ENCODE measurements around the gene TLCD3A.
"Not testable (repeated sequence)": the region's sequence is repeated elsewhere in the genome, so short reads cannot be mapped to it uniquely, and the experiment has no call there.

The TLCD3A gene

GRCh38 chr17:718075-718474 is 14.3 kb upstream of the TLCD3A start:
- DNase-seq = no peak

DNA sequence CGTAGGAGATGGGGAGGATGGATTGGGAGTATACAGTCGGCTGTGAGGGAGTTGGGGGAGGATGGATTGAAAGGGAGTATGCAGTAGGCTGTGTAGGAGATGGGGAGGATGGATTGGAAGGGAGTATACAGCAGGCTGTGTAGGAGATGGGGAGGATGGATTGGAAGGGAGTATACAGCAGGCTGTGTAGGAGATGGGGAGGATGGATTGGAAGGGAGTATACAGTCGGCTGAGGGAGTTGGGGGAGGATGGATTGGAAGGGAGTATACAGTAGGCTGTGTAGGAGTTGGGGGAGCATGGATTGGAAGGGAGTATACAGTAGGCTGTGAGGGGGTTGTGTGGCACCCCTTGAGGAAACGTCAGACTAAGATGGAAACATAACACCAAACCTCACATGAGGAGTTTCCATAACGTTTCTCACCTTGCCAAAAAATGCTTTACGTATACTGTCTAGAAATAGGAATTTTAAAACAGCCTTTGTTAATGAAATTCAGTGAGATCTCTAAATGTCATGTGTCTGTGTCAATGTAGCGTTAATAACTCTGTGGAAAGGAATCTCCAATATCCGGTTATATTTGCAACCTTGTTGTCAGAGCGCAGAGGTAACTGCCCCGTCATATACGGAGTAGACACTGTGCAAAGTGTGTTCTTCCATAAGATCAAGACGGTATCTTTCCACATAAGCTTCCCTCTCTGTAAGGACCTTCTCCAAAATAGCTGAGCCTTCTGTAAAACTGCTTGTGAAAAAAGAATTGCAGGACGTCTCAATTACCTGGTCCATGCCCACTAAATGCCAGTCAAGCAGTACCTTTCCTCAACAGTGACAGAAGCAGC is 11.5 kb upstream of the TLCD3A start:
- no peak for DNase-seq

DNA sequence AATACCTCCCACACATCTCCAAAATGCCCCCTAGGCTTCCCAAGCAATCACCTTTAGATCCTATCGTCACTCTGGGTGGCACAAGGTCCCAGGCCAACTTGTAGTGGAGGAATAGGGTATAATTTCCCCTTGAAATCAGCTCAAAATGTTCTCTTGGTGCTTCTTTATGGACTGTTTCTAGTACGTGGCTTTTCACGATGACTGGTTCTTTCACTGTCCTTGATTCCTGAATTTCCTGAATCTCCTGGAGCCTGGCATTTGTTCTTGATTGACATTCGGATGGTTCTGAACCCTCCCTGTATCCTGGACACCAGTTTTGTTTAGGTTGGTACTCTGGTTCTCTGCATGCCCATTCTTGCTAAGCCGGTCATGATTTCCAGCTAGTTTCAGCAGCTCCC is 10.9 kb upstream of the TLCD3A start:
- no peak for DNase-seq

DNA sequence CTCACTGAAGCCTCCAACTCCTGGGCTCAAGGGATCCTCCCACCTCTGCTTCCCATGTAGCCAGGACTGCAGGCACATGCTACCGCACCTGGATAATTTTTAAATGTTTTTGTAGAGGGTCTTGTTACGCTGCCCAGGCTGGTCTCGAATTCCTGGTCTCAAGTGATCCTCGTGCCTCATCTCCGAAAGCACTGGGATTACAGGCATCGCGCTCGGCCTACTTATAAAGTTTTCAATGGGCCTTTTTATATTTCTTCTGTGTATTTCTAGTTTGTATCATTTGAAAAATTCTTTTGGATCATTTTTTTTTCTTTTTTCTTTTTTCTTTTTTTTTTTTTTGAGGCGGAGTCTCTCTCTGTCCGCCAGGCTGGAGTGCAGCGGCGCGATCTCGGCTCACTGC is 7.3 kb upstream of the TLCD3A start:
- no peak for DNase-seq

GRCh38 chr17:725746-726145 is 6.7 kb upstream of the TLCD3A start:
- DNase-seq = no peak

GRCh38 chr17:726271-726919 is 6.0 kb upstream of the TLCD3A start:
- DNase-seq = no peak

- DNase-seq = peak; percentile 28
Measured at GRCh38 chr17:728911-729310, 3.5 kb upstream of the TLCD3A start.

- DNase-seq = peak; percentile 11
Measured at GRCh38 chr17:731644-732066, 741 bp upstream of the TLCD3A start.

DNA sequence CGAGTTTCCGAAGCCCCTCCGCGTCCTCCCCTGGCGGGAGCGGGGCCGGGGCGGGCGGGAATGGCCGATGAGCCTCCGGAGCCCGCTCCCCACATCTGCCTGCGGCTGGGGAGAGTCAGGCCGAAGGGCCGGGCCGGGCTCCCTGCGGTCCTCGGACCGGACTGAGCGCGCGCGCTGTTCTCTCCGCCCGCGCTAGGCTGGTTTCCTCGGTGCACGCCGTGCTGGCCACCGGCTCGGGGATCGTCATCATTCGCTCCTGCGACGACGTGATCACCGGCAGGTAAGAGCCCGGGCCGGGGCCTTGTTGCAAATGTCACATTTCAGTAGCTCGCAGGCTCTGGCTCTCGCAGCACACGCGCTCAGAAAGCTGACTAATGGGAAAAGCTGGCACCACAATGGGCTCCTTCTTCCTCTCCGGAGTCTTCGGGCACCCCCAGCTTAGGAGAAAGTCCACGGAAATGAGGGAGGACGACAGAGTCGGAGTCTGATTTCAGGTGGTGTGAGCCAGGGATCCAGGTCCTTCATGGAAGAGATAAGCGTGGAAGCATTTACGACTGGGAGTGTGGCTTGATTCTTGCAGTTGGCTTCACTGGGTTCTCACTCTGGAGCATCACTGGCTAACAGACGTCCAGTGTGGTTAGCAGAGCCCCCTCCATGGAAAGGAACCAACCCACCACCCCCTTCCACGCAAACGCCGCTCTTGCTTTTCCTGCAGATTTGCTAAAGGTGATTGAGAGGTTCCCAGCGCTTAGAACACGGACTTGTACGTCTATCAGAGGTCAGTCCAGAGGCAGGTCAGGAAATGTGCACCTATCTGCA is 715 bp downstream of the TLCD3A start:
- peak; percentile 72 for DNase-seq

DNA sequence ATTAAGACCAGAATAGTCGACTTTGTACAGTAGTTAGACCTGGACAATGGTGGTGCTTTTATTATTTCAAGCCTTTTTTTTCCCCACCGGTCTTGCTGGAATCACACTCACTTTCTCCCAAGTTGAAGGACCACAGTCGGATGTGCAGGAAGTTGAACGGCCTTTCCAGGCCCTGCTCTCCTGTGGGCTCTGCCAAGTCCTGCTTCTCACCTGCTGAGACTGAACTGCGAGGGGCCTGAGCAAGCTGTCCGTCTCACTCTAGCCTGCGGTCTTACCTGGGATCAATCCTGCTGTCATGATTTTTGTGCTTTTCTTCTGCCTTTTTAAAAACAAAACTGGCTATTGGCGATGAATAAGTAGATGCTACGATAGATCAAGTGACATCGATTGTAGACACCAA is 1.3 kb downstream of the TLCD3A start:
- DNase-seq = no peak

DNA sequence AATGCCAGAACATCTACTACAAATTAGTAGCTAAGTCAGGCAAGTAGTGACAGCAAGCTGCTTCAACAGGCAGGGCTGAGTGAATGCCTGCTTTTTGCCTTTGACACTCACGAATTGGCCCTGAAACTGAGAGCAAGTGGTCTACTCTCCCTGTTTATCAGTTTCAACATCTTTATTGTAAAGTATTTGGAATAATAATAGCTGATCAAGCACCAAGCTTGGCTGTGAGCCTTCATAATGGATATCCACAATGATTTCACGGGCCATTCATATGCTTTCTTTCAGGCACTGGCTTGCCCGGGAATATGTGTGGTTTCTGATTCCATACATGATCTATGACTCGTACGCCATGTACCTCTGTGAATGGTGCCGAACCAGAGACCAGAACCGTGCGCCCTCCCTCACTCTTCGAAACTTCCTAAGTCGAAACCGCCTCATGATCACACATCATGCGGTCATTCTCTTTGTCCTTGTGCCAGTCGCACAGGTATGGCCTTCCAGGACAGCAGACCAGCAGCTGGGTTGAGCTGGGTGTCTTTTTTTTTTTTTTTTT is 5.2 kb downstream of the TLCD3A start:
- DNase-seq = no peak

DNA sequence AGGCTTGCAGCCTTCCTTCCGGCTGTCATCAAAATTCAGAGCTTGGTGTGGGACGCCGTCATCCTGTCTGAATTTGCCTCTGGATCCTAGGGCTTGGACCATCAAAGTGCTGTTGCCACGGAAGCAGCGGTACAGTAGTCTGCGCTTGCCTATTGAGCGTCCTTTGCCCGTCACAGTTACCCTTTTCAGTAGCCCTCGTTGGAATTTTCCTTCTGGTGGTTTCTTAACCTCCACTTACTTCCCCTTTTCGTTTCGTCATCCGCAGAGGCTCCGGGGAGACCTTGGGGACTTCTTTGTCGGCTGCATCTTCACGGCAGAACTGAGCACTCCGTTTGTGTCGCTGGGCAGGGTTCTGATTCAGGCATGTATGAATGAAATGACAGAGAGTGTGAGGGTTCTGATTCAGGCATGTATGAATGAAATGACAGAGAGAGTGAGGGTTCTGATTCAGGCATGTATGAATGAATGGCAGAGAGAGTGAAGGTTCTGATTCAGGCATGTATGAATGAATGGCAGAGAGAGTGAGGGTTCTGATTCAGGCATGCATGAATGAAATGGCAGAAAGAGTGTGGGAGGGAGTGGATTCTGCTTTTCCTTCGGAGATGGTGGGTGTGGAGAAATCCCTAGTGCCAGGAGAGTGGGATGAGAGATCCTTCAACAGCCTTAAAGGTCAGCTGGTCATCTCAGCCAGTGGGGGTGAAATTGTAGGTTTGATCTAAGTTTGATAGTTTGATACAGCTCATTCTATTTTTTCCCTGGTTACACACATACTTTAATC is 8.0 kb downstream of the TLCD3A start:
- peak; percentile 58 for DNase-seq

- DNase-seq = no peak
Measured at GRCh38 chr17:742147-742793, 9.9 kb downstream of the TLCD3A start.

GRCh38 chr17:743139-743538 is 10.7 kb downstream of the TLCD3A start:
- no peak for DNase-seq

GRCh38 chr17:744937-745336 is 12.5 kb downstream of the TLCD3A start:
- no peak for DNase-seq

GRCh38 chr17:745406-745805 is 13.0 kb downstream of the TLCD3A start:
- DNase-seq = no peak

DNA sequence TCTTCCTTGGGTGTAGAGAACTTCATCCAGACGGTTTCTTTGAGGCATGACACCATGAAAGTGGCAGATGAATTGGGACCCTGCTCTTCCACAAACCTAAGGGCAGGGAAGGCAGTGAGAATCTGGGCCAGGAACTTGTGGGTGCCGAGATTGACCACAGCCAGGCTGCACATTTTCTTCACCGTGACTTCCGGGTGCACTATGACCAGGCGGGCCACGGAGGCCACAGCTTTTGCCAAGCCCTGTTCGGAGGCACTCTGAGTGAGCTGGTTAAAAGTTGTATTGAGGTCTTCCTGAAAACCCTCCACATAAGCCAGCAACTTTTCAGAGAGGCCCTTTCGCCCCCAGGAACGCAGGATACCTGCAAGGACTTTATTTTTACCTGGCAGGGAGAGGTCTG is 13.8 kb downstream of the TLCD3A start:
- no peak for DNase-seq

DNA sequence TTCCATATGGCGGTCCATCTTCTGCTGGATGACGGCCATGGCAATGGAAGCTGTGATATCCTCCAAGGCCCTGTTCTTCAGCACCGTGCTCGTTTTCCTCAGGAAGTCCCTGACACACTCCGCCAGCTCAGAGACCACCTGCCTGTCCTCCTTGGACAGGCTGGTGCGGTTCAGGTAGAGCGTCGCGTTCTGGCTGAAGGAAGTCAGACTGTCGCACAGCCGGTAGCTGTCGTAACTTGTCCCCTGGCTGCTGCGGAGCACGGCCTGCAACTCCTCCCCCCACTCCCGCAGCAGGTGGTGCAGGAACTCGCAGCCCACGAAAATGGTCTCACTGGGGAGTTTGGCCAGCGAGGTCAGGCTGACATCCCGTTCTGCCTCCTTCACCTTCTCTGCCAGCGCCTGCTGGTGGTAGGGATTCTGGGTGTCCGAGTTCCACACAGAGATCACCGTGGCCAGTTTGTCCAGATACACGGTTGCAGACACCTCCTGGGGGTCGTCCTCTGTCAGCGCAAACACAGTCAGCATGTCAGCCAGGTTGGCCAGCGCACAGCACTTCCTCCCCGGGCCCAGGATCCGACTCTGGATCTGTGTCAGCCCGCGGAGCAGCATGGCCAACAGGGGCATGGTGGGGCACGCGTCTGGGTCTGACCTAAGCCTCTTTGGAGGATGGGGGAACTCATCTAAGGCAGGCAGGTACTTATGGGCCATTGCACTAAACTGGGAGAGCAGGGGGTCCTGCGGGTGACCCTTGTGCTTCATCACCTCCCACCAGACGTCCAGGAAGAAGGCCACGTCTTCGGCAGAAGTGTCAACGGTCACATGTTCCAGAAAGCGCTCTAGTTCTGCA is 14.6 kb downstream of the TLCD3A start:
- no peak for DNase-seq

- not testable (repeated sequence) for DNase-seq
Measured at GRCh38 chr17:748604-749003, 16.2 kb downstream of the TLCD3A start.

DNA sequence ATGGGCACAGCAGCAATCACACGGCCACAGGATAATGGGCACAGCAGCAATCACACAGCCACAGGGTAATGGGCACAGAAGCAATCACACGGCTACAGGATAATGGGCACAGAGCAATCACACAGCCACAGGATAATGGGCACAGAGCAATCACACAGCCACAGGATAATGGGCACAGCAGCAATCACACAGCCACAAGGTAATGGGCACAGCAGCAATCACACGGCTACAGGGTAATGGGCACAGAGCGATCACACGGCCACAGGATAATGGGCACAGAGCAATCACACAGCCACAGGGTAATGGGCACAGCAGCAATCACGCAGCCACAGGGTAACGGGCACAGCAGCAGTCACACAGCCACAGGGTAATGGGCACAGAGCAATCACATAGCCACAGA is 17.0 kb downstream of the TLCD3A start:
- not testable (repeated sequence) for DNase-seq

GRCh38 chr17:750431-751037 is 18.1 kb downstream of the TLCD3A start:
- DNase-seq = no peak
